ENCODE measurements around the gene PARD6G. TPM values are rescaled to one million over a fixed set of nuclear protein-coding genes. Genes with fewer than 3 reads are reported as not detected.

The PARD6G gene
- total RNA-seq, 1 donor from 2014 or later, result 29.6 TPM

- no peaks in the 10 kb centered on the region for H3K9me3 ChIP-seq (ENCODE audit: insufficient read depth, low read depth, low read length)
- H3K27ac ChIP-seq (ENCODE audit: low read depth, low read length), result no peak overlapping the region
- no peaks in the 10 kb centered on the region for H3K36me3 ChIP-seq (ENCODE audit: insufficient read depth, low read length)
- H3K27ac Mint-ChIP-seq (ENCODE audit: unreplicated experiment), result no peak overlapping the region
- H3K79me2 ChIP-seq (ENCODE audit: insufficient read depth, low read length), result peaks cover 6% of the 10 kb centered on the region
- no peak overlapping the region for H3K4me3 Mint-ChIP-seq (ENCODE audit: unreplicated experiment)
- peaks cover 36% of the 10 kb centered on the region for H4K20me1 ChIP-seq (ENCODE audit: insufficient read depth, low read length)
- H3K4me1 Mint-ChIP-seq (ENCODE audit: low read depth, unreplicated experiment), result peaks cover 6% of the 10 kb centered on the region
- peaks cover 14% of the 10 kb centered on the region for H3K36me3 Mint-ChIP-seq (ENCODE audit: low read depth, unreplicated experiment)
- H3K4me1 ChIP-seq (ENCODE audit: insufficient read depth, low read length), result no peaks in the 10 kb centered on the region
- H3K9me3 Mint-ChIP-seq (ENCODE audit: unreplicated experiment), result peaks cover 4% of the 10 kb centered on the region
- H2AFZ ChIP-seq (ENCODE audit: low read depth, low read length), result no peak overlapping the region
- TF ChIP-seq EZH2 (IDR thresholded peaks at IDR 0.05; ENCODE audit: insufficient read depth, low read length) (no peak), CTCF (IDR thresholded peaks at IDR 0.05; ENCODE audit: insufficient read depth, low read depth, low read length) (no peak)
- DNase-seq (ENCODE audit: low read depth) (no peak), FAIRE-seq (no peak)
- H3K9ac ChIP-seq (ENCODE audit: low read length), result no peak overlapping the region
- no peak overlapping the region for H3K4me2 ChIP-seq (ENCODE audit: low read length)
- no peaks in the 10 kb centered on the region for H3K27me3 ChIP-seq (ENCODE audit: insufficient read depth, low read length)
- H3K4me3 ChIP-seq (ENCODE audit: insufficient read depth, low read depth, low read length), result no peak overlapping the region
- no peaks in the 10 kb centered on the region for H3K27me3 Mint-ChIP-seq (ENCODE audit: low read depth, unreplicated experiment)
Observed at GRCh38 chr18:80231151-80231550, 16.2 kb downstream of the PARD6G start.

- Histone ChIP-seq H4K20me1 (ENCODE audit: insufficient read depth, low read length) (peaks cover 40% of the 10 kb centered on the region), H3K9ac (ENCODE audit: low read length) (no peak overlapping the region), H3K4me2 (ENCODE audit: low read length) (no peak overlapping the region), H3K79me2 (ENCODE audit: insufficient read depth, low read length) (peaks cover 6% of the 10 kb centered on the region), H3K27me3 (ENCODE audit: insufficient read depth, low read length) (no peaks in the 10 kb centered on the region), H3K27ac (ENCODE audit: low read depth, low read length) (no peak overlapping the region), H3K4me3 (ENCODE audit: insufficient read depth, low read depth, low read length) (no peak overlapping the region), H3K9me3 (ENCODE audit: insufficient read depth, low read depth, low read length) (no peaks in the 10 kb centered on the region), H3K4me1 (ENCODE audit: insufficient read depth, low read length) (no peaks in the 10 kb centered on the region), H2AFZ (ENCODE audit: low read depth, low read length) (no peak overlapping the region), H3K36me3 (ENCODE audit: insufficient read depth, low read length) (no peaks in the 10 kb centered on the region)
- Mint-ChIP-seq H3K4me3 (ENCODE audit: unreplicated experiment) (no peak overlapping the region), H3K4me1 (ENCODE audit: low read depth, unreplicated experiment) (peaks cover 12% of the 10 kb centered on the region), H3K36me3 (ENCODE audit: low read depth, unreplicated experiment) (peaks cover 14% of the 10 kb centered on the region), H3K27ac (ENCODE audit: unreplicated experiment) (no peak overlapping the region), H3K27me3 (ENCODE audit: low read depth, unreplicated experiment) (no peaks in the 10 kb centered on the region), H3K9me3 (ENCODE audit: unreplicated experiment) (peaks cover 4% of the 10 kb centered on the region)
- TF ChIP-seq EZH2 (IDR thresholded peaks at IDR 0.05; ENCODE audit: insufficient read depth, low read length) (no peak), CTCF (IDR thresholded peaks at IDR 0.05; ENCODE audit: insufficient read depth, low read depth, low read length) (no peak)
- FAIRE-seq, result no peak
- no peak for DNase-seq (ENCODE audit: low read depth)
Observed at GRCh38 chr18:80229766-80230745, 17.3 kb downstream of the PARD6G start.

- H4K20me1 ChIP-seq (ENCODE audit: insufficient read depth, low read length), result peaks cover 38% of the 10 kb centered on the region
- no peak overlapping the region for H3K4me3 Mint-ChIP-seq (ENCODE audit: unreplicated experiment)
- DNase-seq (ENCODE audit: low read depth) (no peak), FAIRE-seq (no peak)
- no peak overlapping the region for H3K4me3 ChIP-seq (ENCODE audit: insufficient read depth, low read depth, low read length)
- H3K9me3 Mint-ChIP-seq (ENCODE audit: unreplicated experiment), result peaks cover 4% of the 10 kb centered on the region
- no peak overlapping the region for H3K27ac Mint-ChIP-seq (ENCODE audit: unreplicated experiment)
- no peak overlapping the region for H2AFZ ChIP-seq (ENCODE audit: low read depth, low read length)
- H3K4me1 Mint-ChIP-seq (ENCODE audit: low read depth, unreplicated experiment), result peaks cover 12% of the 10 kb centered on the region
- no peak overlapping the region for H3K9ac ChIP-seq (ENCODE audit: low read length)
- H3K36me3 Mint-ChIP-seq (ENCODE audit: low read depth, unreplicated experiment), result peaks cover 14% of the 10 kb centered on the region
- no peaks in the 10 kb centered on the region for H3K4me1 ChIP-seq (ENCODE audit: insufficient read depth, low read length)
- H3K4me2 ChIP-seq (ENCODE audit: low read length), result no peak overlapping the region
- TF ChIP-seq CTCF (IDR thresholded peaks at IDR 0.05; ENCODE audit: insufficient read depth, low read depth, low read length) (no peak), EZH2 (IDR thresholded peaks at IDR 0.05; ENCODE audit: insufficient read depth, low read length) (no peak)
- H3K79me2 ChIP-seq (ENCODE audit: insufficient read depth, low read length), result peaks cover 6% of the 10 kb centered on the region
- no peaks in the 10 kb centered on the region for H3K27me3 Mint-ChIP-seq (ENCODE audit: low read depth, unreplicated experiment)
- no peaks in the 10 kb centered on the region for H3K27me3 ChIP-seq (ENCODE audit: insufficient read depth, low read length)
- H3K9me3 ChIP-seq (ENCODE audit: insufficient read depth, low read depth, low read length), result no peaks in the 10 kb centered on the region
- H3K27ac ChIP-seq (ENCODE audit: low read depth, low read length), result no peak overlapping the region
- H3K36me3 ChIP-seq (ENCODE audit: insufficient read depth, low read length), result no peaks in the 10 kb centered on the region
Observed at GRCh38 chr18:80229363-80229762, 18.0 kb downstream of the PARD6G start.

Data from astrocyte (in vitro differentiated cells and primary cell).